ENCODE measurements around the gene C17orf107. TPM values are rescaled to one million over a fixed set of nuclear protein-coding genes. Genes with fewer than 3 reads are reported as not detected.

C17orf107 gene
- total RNA-seq, 1 experiment from 2014 or later = 1.7 TPM

DNA sequence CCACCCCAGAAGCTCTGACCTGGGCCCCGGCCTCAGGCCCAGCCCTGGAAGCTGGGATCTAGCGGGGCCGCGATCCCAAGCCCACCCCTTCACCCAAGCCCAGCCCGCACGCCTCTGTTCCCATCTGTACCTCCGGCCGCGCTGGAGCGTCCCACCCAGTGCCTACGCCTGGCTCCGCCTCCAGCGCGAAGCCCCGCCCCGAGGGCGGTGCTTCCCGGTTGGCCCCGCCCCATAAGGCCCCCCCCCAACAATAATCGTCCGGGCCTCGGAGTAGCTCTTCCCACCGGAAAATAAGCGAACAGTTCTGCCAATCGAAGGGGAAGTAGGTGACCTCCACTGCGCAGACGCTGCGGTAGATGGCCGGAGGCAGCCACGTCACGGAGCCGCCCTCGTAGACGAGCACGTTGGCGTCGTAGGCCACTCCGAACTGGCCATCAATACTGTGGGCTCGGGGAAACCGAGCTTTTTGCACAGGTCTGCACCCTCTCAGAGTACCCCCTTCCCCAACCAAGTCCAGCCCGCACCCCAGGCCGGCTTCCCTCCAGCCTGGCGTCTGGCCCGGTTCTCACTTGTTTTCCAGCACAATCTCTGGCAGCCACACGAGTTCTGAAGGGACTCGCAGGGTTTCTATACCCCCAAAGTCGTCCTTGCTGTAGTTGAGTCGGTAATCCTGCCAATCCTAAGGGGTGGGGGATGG, 2.5 kb downstream of the C17orf107 start:
- Histone ChIP-seq H3K4me3 (replicated peaks in 1 of 2; ENCODE audit: low read depth in 1 of 2, low read length in 2 of 2) (no peak overlapping the region), H3K27ac (ENCODE audit: low read depth, low read length) (no peak overlapping the region), H3K9me2 (ENCODE audit: insufficient read depth) (no peaks in the 10 kb centered on the region), H3K4me1 (ENCODE audit: control insufficient read depth in 1 of 2, insufficient read depth in 2 of 2, low read length in 2 of 2) (peaks cover 10 to 14% of the 10 kb centered on the region in 2 experiments), H4K20me1 (ENCODE audit: insufficient read depth) (no peaks in the 10 kb centered on the region), H3K79me2 (ENCODE audit: insufficient read depth, low read length) (no peaks in the 10 kb centered on the region), H3K27me3 (ENCODE audit: insufficient read depth, low read length) (no peaks in the 10 kb centered on the region), H3K9me3 (ENCODE audit: control insufficient read depth in 1 of 2, insufficient read depth in 1 of 2, low read depth in 1 of 2, low read length in 2 of 2) (no peaks in the 10 kb centered on the region), H3K4me2 (ENCODE audit: low read length) (no peak overlapping the region), H2AFZ (ENCODE audit: low read depth, low read length, poor library complexity, severe bottlenecking) (no peak overlapping the region), H3K36me3 (ENCODE audit: control insufficient read depth in 1 of 2, insufficient read depth in 2 of 2, low read length in 2 of 2) (peaks cover 0 to 3% of the 10 kb centered on the region in 2 experiments; a peak in 1 of 4 replicates), H3K9ac (ENCODE audit: low read length) (no peak overlapping the region)
- TF ChIP-seq ZNF274 (IDR thresholded peaks at IDR 0.05; ENCODE audit: low read depth, low read length) (no peak), EZH2phosphoT487 (IDR thresholded peaks at IDR 0.05; ENCODE audit: borderline replicate concordance) (no peak), JUND (IDR thresholded peaks at IDR 0.05) (no peak), CEBPB (IDR thresholded peaks at IDR 0.05; ENCODE audit: low read depth) (no peak), FOSL1 (IDR thresholded peaks at IDR 0.05; ENCODE audit: low read depth) (no peak), EZH2 (IDR thresholded peaks at IDR 0.05) (no peak), EGR1 (IDR thresholded peaks at IDR 0.05; ENCODE audit: low read depth) (no peak), TCF7L2 (IDR thresholded peaks at IDR 0.05; ENCODE audit: borderline replicate concordance, extremely low read depth, insufficient read depth, insufficient read length) (no peak), SP1 (IDR thresholded peaks at IDR 0.05; ENCODE audit: low read depth) (no peak), RAD21 (IDR thresholded peaks at IDR 0.05; ENCODE audit: low read depth) (no peak)
- TF ChIP-seq, protein P1, sequence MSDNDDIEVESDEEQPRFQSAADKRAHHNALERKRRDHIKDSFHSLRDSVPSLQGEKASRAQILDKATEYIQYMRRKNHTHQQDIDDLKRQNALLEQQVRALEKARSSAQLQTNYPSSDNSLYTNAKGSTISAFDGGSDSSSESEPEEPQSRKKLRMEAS (IDR thresholded peaks at IDR 0.05) = no peak
- TF ChIP-seq, protein P2, sequence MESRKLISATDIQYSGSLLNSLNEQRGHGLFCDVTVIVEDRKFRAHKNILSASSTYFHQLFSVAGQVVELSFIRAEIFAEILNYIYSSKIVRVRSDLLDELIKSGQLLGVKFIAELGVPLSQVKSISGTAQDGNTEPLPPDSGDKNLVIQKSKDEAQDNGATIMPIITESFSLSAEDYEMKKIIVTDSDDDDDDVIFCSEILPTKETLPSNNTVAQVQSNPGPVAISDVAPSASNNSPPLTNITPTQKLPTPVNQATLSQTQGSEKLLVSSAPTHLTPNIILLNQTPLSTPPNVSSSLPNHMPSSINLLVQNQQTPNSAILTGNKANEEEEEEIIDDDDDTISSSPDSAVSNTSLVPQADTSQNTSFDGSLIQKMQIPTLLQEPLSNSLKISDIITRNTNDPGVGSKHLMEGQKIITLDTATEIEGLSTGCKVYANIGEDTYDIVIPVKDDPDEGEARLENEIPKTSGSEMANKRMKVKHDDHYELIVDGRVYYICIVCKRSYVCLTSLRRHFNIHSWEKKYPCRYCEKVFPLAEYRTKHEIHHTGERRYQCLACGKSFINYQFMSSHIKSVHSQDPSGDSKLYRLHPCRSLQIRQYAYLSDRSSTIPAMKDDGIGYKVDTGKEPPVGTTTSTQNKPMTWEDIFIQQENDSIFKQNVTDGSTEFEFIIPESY (IDR thresholded peaks at IDR 0.05; ENCODE audit: extremely low read depth, insufficient replicate concordance, low read length) = no peak
- intact Hi-C loops (cut with micrococcal nuclease) = no loop called here
- ChIA-PET RAD21 (ENCODE audit: low non-redundant PET in 1 of 2, low total read pairs in 2 of 2, uncharacterized antibody in 2 of 2, unreplicated experiment in 2 of 2) (no interaction called here), POLR2A (no interaction called here), CTCF (interaction anchor here (1.5 kb wide), 1 partner anchor 275 kb away, joined by 3 read pairs; no protein-coding TSS in a partner anchor)
- BruUV-seq (replicated peaks) = no TSS peak
- DNase-seq (ENCODE audit: low read depth, low spot score) (no peak), ATAC-seq (no peak)
